ENCODE data around the gene MAPK1.
"Not testable (repeated sequence)": the region's sequence is repeated elsewhere in the genome, so short reads cannot be mapped to it uniquely, and the experiment has no call there.

Gene MAPK1

GRCh38 chr22:21867528-21868266, at the start of gene MAPK1:
Gene MAPK1, minus strand, starts transcription at chr22:21867645. Its CDS starts 205 bp downstream, at chr22:21867440.
- DNase-seq = peak; percentile 90 to 92

DNA sequence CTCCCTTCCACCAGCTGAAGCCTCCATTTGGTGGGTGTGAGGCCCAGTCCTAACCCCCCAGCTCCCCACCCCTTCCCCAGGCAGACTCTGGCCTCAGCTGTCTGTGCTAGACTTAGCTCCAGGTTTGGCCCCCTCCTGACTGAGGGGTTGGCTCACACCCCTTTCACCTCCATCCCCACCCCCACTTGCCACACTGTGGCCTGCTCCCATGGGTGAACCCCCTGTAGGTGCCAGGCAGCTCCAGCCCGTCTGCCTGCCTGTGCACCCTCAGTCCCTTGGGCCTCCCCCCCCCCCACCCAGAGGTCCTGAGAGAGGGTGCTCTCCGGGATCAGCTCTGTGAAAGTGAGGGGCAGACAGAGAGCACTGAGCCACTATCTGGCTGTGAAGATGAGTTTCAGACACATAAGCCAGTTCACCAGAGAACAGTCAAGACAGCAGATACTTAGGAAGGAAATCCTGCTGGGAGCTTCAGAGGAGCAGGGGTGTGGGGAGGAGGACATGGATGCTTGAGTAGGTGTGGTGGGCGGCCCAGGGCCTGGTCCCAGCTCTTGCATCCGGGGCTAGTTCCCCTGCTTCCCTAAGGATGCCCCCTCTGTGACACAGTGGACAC, 49.0 kb upstream of the MAPK1 start:
- DNase-seq = no peak

- no peak for DNase-seq
Measured at GRCh38 chr22:21915624-21916308, 48.3 kb upstream of the MAPK1 start.

DNA sequence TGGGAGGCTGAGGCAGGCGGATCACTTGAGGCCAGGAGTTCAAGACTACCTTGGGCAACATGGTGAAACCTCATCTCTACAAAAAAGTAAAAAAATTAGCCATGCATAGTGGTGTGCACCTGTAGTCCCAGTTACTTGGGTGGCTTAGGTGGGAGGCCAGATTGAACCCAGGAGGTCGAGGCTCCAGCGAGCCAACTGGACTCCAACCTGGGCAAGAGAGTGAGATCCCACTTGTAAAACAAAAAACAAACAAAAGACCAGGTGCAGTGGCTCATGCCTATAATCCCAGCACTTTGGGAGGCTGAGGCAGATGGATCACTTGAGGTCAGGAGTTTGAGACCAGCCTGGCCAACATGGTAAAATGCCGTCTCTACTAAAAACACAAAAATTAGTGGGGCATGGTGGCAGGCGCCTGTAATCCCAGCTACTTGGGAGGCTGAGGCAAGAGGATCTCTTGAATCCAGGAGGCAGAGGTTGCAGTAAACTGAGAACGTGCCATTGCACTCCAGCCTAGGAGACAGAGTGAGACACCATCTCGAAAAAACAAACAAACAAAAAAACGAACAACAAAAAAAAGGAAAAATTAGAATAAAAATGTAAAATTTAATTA, 46.7 kb upstream of the MAPK1 start:
- not testable (repeated sequence) for DNase-seq

DNA sequence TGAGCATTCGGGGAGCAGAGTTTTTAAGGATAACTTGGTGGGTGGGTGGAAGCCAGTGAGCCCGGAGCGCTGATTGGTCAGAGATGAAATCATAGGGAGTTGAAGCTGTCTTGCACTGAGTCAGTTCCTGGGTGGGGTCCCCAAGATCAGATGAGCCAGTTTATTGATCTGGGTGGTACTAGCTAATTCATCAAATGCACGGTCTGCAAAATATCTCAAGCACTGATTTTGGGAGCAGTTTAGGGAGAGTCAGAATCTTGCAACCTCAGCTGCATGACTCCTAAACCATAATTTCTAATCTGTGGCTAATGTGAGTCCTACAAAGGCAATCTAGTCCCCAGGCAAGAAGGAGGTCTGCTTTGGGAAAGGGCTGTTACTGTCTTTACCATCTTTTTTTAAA, 42.9 kb upstream of the MAPK1 start:
- DNase-seq = not testable (repeated sequence)

DNA sequence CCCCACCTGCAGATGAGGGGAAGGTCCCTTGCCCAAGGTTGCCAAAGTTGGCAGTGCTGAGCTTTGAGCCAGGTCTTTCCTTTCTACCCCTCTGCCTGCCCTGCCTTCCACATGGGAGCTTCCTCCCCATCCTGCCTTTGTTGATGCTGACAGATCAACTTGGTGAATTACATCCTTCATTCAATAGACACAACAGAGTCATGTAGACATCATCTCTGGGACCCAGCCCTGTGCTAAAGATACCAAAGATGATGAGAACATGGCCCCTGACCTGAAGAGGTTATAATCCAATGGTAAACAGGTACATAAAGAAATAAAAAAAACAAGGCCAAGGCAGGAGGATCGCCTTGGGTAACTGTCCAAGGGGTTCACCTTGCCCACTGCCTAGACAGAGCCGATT, 42.4 kb upstream of the MAPK1 start:
- no peak for DNase-seq

DNA sequence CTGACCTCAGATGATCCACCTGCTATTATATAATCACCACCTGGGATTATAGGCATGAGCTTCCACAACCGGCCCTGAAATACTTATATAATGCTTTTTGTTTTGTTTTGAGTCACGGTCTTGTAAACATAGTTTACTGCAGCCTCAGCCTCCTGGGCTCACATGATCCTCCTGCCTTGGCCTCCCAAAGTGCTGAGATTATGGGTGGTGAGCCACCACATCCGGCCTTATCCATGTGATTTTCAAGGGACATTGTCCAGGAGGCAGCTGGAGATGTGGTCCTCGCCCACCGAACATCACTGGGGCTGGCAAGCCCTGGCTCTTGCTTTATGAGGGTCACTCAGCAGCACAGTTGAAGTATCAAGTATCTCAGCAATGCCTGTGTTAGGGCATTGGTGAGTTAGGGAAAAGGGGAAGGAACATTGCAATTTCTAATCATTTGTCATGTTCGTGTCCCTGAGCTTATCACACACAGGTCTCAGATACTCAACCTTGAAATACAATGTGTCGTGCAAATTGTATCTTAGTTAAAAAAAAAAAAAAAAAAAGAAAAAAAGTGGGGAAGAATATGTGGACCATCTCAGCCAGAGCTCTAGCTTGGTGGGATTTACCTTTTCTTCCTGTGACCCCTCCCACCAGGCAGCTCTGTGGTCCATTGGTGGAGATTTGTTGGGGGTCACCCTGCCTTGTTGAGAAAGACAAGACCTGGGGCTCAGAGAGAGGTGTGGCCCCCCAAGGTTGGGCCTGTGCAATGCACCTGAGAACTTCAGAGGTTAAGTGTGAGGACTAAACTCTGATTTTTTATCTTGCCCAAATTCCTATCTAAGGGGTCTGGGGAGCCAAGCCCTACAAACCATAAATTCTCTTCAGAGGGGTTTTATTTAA, 40.4 kb upstream of the MAPK1 start:
- no peak for DNase-seq

GRCh38 chr22:21905234-21905633, 37.8 kb upstream of the MAPK1 start:
- not testable (repeated sequence) for DNase-seq

- DNase-seq = no peak
Measured at GRCh38 chr22:21904250-21904789, 36.9 kb upstream of the MAPK1 start.

DNA sequence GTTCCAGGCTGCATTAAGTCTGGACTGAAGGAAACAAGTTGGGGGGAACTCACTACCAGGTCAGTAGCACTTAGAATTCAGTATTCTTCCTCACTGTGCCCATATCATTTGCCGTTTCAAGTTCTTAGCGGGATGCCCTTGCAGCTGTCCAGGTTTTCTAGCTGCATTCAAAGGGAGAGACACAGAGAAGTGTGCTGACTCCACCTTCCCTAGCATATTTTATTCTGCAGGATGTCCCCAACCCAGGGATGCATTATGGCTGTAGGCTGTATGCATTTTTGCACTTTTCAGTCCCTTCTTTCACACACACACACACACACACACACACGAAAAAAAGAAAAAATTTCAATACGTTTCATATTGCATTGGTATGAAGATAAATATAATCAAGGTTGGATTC, 35.8 kb upstream of the MAPK1 start:
- no peak for DNase-seq

DNA sequence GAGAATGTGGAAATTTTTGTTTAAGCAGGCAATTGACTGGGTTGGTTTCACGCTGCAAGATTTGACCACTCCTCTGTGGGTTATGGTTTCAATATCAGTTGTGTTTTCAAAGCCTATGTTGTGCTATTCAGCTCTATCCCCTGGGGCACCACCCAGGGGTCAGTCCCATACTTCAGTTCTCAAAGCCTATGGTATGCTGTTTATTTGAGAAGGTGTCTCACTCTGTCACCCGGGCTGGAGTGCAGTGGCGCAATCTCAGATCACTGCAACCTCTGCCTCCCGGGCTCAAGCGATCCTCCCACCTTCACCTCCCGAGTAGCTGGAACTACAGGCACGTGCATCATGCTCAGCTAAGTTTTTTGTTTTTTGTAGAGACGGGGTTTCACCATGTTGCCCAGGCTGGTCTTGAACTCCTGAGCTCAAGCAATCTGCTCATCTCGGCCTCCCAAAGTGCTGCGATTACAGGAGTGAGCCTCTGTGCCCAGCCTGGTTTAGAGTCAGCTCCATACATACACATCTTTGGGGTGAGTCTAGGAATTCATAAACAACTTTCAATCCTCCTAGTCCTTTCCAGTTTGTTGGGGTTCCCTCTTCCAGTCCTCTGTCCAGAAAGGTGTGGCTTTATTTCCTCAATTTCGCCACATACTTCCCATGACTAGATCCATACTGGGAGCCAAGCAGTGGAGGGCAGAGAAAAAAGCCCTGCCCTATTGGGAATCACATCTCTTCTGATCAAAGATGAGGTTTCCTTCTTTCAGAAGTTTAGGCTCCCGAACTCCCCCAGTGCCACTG, 35.0 kb upstream of the MAPK1 start:
- no peak for DNase-seq

DNA sequence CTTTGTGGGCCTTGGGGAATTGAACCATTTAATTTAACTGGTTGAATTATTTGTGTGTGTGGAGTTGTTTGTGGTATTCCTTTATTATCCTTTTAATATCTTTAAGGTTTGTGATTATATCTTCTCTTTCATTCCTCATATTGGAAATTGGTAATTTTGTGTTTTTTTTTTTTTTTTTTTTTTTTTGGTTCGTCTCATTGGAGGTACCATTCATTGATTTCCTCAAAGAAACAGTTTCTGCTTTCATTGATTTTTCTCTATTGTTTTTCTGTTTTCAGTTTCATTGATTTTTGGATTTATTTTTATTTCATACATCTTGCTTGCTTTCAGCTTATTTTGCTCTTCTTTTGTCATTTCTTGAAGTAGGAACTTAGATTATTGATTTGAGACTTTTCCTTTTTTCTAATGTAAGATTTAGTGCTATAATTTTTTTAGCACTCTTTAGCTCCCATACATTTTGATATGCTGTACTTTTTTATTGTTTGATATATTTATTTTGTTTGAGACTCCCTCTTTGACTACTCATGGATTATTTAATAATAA, 31.0 kb upstream of the MAPK1 start:
- DNase-seq = no peak

GRCh38 chr22:21896951-21897513, 29.6 kb upstream of the MAPK1 start:
- no peak for DNase-seq

- DNase-seq = not testable (repeated sequence)
Measured at GRCh38 chr22:21896275-21896674, 28.8 kb upstream of the MAPK1 start.

GRCh38 chr22:21894799-21895198, 27.4 kb upstream of the MAPK1 start:
- DNase-seq = no peak

DNA sequence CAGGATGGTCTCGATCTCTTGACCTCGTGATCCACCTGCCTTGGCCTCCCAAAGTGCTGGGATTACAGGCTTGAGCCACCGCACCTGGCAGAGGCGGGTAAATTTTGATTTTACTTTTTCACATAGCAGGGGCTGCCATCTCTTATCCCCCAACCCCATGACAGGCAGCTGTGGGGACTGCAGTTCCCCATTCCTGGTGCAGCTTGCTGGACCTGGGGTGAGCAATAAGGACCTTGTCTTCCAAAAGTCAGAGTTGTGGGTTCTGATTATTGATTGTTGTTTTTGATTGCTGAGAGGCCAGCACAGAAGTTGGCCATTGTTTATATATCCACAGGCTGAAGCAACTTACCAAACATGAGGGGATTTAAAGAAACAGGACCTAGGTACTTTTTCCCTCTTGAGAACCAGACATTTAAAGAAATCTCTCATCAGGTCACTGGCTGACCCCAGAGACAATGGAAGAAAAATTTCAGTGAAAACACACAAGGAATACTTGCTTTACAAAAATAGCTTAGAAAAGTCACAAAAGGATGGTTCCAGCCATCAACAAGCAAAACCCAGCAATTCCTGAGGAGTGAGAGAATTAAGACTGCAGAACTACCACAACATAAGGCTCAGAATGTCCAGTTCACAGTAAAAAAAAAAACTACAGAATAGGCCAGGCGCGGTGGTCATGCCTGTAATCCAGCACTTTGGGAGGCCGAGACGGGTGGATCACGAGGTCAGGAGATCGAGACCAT, 22.0 kb upstream of the MAPK1 start:
- no peak for DNase-seq

GRCh38 chr22:21887841-21888240, 20.4 kb upstream of the MAPK1 start:
- DNase-seq = no peak

GRCh38 chr22:21883930-21884329, 16.5 kb upstream of the MAPK1 start:
- not testable (repeated sequence) for DNase-seq

DNA sequence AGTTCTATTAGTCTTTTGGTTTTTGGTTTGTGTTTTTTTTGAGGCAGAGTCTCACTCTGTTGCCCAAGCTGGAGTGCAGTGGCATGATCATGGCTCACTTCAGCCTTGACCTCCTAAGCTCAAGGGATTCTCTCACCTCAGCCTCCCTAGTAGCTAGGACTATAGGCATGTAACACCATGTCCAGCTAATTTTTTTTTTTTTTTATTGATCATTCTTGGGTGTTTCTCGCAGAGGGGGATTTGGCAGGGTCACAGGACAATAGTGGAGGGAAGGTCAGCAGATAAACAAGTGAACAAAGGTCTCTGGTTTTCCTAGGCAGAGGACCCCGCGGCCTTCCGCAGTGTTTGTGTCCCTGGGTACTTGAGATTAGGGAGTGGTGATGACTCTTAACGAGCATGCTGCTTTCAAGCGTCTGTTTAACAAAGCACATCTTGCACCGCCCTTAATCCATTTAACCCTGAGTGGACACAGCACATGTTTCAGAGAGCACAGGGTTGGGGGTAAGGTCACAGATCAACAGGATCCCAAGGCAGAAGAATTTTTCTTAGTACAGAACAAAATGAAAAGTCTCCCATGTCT, 15.4 kb upstream of the MAPK1 start:
- DNase-seq = not testable (repeated sequence)

Measured in stimulated activated CD4-positive, alpha-beta T cell treated with anti-CD3 and anti-CD28 coated beads, Interleukin-2, amount 100 ng/mL, for 48 hours (primary cell).